IgD-negative memory B cell (primary cell): ENCODE measurements around the gene UHRF1. TPM values are rescaled to one million over a fixed set of nuclear protein-coding genes. Genes with fewer than 3 reads are reported as not detected.

Experiments used
- H3K27ac Mint-ChIP-seq, 3 donors: one replicate each; pipeline ENCODE4 v1.8.0; 2020 to 2022; ENCODE audit warnings: mild to moderate bottlenecking in 3 of 3, mixed read lengths in 3 of 3, moderate library complexity in 1 of 3
- H3K27me3 Mint-ChIP-seq: one replicate; pipeline ENCODE4 v1.8.0; 2021; ENCODE audit warnings: mixed read lengths
- H3K36me3 Mint-ChIP-seq: one replicate; pipeline ENCODE4 v1.8.0; 2020; ENCODE audit warnings: mild to moderate bottlenecking, mixed read lengths
- H3K4me1 Mint-ChIP-seq, 3 donors: one replicate each; pipeline ENCODE4 v1.8.0; 2020 to 2022; ENCODE audit warnings: mixed read lengths in 3 of 3, mild to moderate bottlenecking in 1 of 3
- H3K4me3 Mint-ChIP-seq, 4 donors: one replicate each; pipeline ENCODE4 v1.8.0; 2020 to 2022; ENCODE audit warnings: mild to moderate bottlenecking in 4 of 4, mixed read lengths in 4 of 4, moderate library complexity in 3 of 4
- H3K9me3 Mint-ChIP-seq, 3 donors: one replicate each; pipeline ENCODE4 v1.8.0; 2020 to 2021; ENCODE audit warnings: mixed read lengths in 3 of 3, mild to moderate bottlenecking in 1 of 3
- polyA plus RNA-seq: library from polyadenylated mRNA; unstranded; fragments of 300-500 nt; fragmentation: Illumina TruSeq; gene quantifications from one replicate; pipeline ENCODE4 v1.2.3, GENCODE V29; 2021

The UHRF1 gene
- polyA plus RNA-seq, 1 donor from 2014 or later = not detected

- peaks cover 14% of the 10 kb centered on the region for H3K36me3 Mint-ChIP-seq
These were observed 84.4 kb downstream of the UHRF1 start for GRCh38 chr19:4993683-4994082.

GRCh38 chr19:4996701-4997100, 87.4 kb downstream of the UHRF1 start:
- Mint-ChIP-seq H3K4me3 (no peak overlapping the region), H3K9me3 (peaks cover 0 to 4% (median 0%) of the 10 kb centered on the region in 3 donors), H3K36me3 (peaks cover 13% of the 10 kb centered on the region), H3K27ac (peak overlapping the region in 1 of 3 donors; percentile 88), H3K27me3 (no peaks in the 10 kb centered on the region), H3K4me1 (peaks cover 5 to 8% (median 8%) of the 10 kb centered on the region in 3 donors)

More at GRCh38 chr19:4993683-4994082, 84.4 kb downstream of the UHRF1 start:
- no peak overlapping the region for H3K4me3 Mint-ChIP-seq
- peaks cover 4 to 6% (median 5%) of the 10 kb centered on the region in 3 donors for H3K4me1 Mint-ChIP-seq
- peaks cover 0 to 4% (median 0%) of the 10 kb centered on the region in 3 donors for H3K9me3 Mint-ChIP-seq
- H3K27ac Mint-ChIP-seq = no peak overlapping the region
- H3K27me3 Mint-ChIP-seq = no peaks in the 10 kb centered on the region

GRCh38 chr19:4997297-4997696, 88.0 kb downstream of the UHRF1 start:
- peaks cover 5 to 11% (median 10%) of the 10 kb centered on the region in 3 donors for H3K4me1 Mint-ChIP-seq

GRCh38 chr19:5000120-5000611, 90.9 kb downstream of the UHRF1 start:
- H3K4me1 Mint-ChIP-seq = peaks cover 5 to 9% (median 8%) of the 10 kb centered on the region in 3 donors
- H3K4me3 Mint-ChIP-seq = no peak overlapping the region
- no peaks in the 10 kb centered on the region for H3K9me3 Mint-ChIP-seq
- H3K27me3 Mint-ChIP-seq = no peaks in the 10 kb centered on the region
- H3K27ac Mint-ChIP-seq = peak overlapping the region in 1 of 3 donors; percentile 81
- H3K36me3 Mint-ChIP-seq = peaks cover 3% of the 10 kb centered on the region

More at GRCh38 chr19:4997297-4997696, 88.0 kb downstream of the UHRF1 start:
- H3K27ac Mint-ChIP-seq = no peak overlapping the region
- H3K36me3 Mint-ChIP-seq = peaks cover 11% of the 10 kb centered on the region
- no peaks in the 10 kb centered on the region for H3K27me3 Mint-ChIP-seq
- H3K9me3 Mint-ChIP-seq = peaks cover 0 to 4% (median 0%) of the 10 kb centered on the region in 3 donors
- H3K4me3 Mint-ChIP-seq = no peak overlapping the region

DNA sequence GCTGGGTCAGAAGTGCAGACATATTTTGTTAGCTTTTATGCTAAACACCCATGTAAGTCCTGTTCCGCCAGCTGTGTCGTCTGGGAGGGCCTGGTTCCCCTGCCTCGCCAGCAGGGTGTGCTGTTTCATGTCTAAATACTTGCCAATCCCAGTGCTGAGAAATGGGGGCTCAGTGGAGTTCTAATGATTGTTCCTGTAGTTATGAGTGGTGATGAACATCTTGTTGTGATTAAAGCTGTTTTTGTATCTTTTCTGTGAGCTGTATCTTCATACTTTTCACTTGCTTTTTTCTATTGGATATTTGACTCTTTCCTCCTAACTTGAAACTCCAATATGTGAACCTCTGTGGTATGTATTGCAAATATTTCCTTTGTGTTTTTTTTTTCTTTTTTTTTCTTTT, 92.3 kb downstream of the UHRF1 start:
- peaks cover 3% of the 10 kb centered on the region for H3K36me3 Mint-ChIP-seq
- peak overlapping the region in 1 of 3 donors; percentile 40 for H3K27ac Mint-ChIP-seq
- no peaks in the 10 kb centered on the region for H3K27me3 Mint-ChIP-seq
- no peaks in the 10 kb centered on the region for H3K9me3 Mint-ChIP-seq
- no peak overlapping the region for H3K4me3 Mint-ChIP-seq
- H3K4me1 Mint-ChIP-seq = peaks cover 1 to 9% (median 8%) of the 10 kb centered on the region in 3 donors

- Mint-ChIP-seq H3K36me3 (peaks cover 4% of the 10 kb centered on the region), H3K4me3 (no peak overlapping the region), H3K4me1 (peaks cover 1 to 9% (median 8%) of the 10 kb centered on the region in 3 donors), H3K27me3 (no peaks in the 10 kb centered on the region), H3K9me3 (no peaks in the 10 kb centered on the region), H3K27ac (no peak overlapping the region)
These were observed 92.8 kb downstream of the UHRF1 start for GRCh38 chr19:5002143-5002542.

GRCh38 chr19:5003781-5004180, 94.5 kb downstream of the UHRF1 start:
- Mint-ChIP-seq H3K4me1 (peaks cover 3 to 9% (median 9%) of the 10 kb centered on the region in 3 donors), H3K36me3 (peaks cover 13% of the 10 kb centered on the region), H3K27ac (no peak overlapping the region), H3K9me3 (no peaks in the 10 kb centered on the region), H3K4me3 (no peak overlapping the region), H3K27me3 (no peaks in the 10 kb centered on the region)

- no peak overlapping the region for H3K4me3 Mint-ChIP-seq
- peaks cover 2 to 9% (median 9%) of the 10 kb centered on the region in 3 donors for H3K4me1 Mint-ChIP-seq
- H3K27me3 Mint-ChIP-seq = no peaks in the 10 kb centered on the region
- no peak overlapping the region for H3K27ac Mint-ChIP-seq
- H3K36me3 Mint-ChIP-seq = peaks cover 13% of the 10 kb centered on the region
- no peaks in the 10 kb centered on the region for H3K9me3 Mint-ChIP-seq
These were observed 95.8 kb downstream of the UHRF1 start for GRCh38 chr19:5005096-5005495.

DNA sequence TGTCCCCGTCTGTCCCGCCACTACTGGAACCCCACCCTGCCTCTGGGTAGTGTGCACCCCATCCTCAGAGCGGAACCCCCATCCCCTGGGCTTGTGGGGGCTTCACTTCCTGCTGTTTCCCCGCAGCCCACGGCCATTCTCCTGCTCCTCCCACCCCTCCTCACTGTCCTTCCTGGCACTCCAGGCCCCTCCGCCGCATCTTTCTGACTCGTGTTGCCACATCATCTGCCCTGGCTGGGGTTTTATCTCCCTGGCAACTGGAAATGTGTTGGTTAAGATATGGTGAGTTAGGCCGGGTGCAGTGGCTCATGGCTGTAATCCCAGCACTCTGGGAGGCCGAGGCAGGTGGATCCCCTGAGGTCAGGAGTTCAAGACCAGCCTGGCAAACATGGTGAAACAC, 96.9 kb downstream of the UHRF1 start:
- H3K36me3 Mint-ChIP-seq = peaks cover 12% of the 10 kb centered on the region
- peak overlapping the region in 1 of 3 donors; percentile 77 for H3K27ac Mint-ChIP-seq
- H3K9me3 Mint-ChIP-seq = no peaks in the 10 kb centered on the region

DNA sequence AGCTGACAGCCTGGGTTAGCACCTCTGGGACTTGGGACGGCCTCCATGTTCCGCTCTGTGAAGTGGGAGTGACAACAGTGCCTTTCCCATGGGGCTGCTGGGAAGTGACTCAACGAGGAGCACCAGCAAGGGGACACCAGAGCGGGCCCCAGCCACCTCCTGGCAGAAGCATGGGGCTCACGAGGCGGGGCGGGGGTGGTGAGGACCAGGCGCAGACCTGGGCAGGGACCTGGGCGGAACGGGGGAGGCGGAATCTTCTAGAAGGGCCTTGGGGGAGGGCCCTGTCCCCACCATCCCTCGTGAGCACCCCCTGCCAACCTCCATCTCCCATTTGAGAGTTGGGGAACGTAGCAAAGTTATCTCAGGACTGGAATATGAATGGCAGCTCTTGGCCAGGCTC, 97.5 kb downstream of the UHRF1 start:
- no peaks in the 10 kb centered on the region for H3K27me3 Mint-ChIP-seq
- H3K36me3 Mint-ChIP-seq = peaks cover 9% of the 10 kb centered on the region
- no peak overlapping the region for H3K27ac Mint-ChIP-seq
- peaks cover 2 to 7% (median 4%) of the 10 kb centered on the region in 3 donors for H3K4me1 Mint-ChIP-seq
- no peak overlapping the region for H3K4me3 Mint-ChIP-seq
- H3K9me3 Mint-ChIP-seq = no peaks in the 10 kb centered on the region

More for the DNA sequence above, 96.9 kb downstream of the UHRF1 start:
- Mint-ChIP-seq H3K27me3 (no peaks in the 10 kb centered on the region), H3K4me1 (peaks cover 2 to 11% (median 4%) of the 10 kb centered on the region in 3 donors), H3K4me3 (no peak overlapping the region)

Other genes with a start within 250 kb of the UHRF1 start
- gene MYDGF, start 239.2 kb upstream of the UHRF1 start, polyA plus RNA-seq = 100 TPM
- gene DPP9, start 185.7 kb upstream of the UHRF1 start, polyA plus RNA-seq = 40.5 TPM
- gene FEM1A, start 117.8 kb upstream of the UHRF1 start, polyA plus RNA-seq = 4.1 TPM
- gene TICAM1, start 77.8 kb upstream of the UHRF1 start, polyA plus RNA-seq = 23.3 TPM
- 52.1 TPM for gene PLIN3, start 41.8 kb upstream of the UHRF1 start, polyA plus RNA-seq
- gene ARRDC5, start 6.6 kb upstream of the UHRF1 start, polyA plus RNA-seq = 1.2 TPM
- 78.2 TPM for gene KDM4B, start 59.6 kb downstream of the UHRF1 start, polyA plus RNA-seq